Endothelial cell of umbilical vein (primary cell): ENCODE data around the gene PPP1R12A. TPM values are rescaled to one million over a fixed set of nuclear protein-coding genes. Genes with fewer than 3 reads are reported as not detected.
"Not testable (repeated sequence)": the region's sequence is repeated elsewhere in the genome, so short reads cannot be mapped to it uniquely, and the experiment has no call there.

Source experiments
- BruUV-seq: library from RNA; stranded (reverse); fragments of 400-500 nt; replicated peaks from 2 replicates; lab custom pipeline; 2021; lab: Mats Ljungman, UMichigan
- CTCF ChIA-PET: fragments of 300-600, 350-600 bp; sonication (Branson Sonifier 250); formaldehyde crosslinking; loops from one replicate; lab custom pipeline; 2021; ENCODE audit warnings: antibody characterized with exemption, inconsistent platforms; lab: Charles Lee
- POLR2A ChIA-PET: fragments of 300-600, 350-600 bp; sonication (Branson Sonifier 250); formaldehyde crosslinking; loops from one replicate; lab custom pipeline; 2021; ENCODE audit warnings: antibody characterized with exemption, inconsistent platforms; lab: Charles Lee
- DNase-seq: peaks from one replicate; pipeline ENCODE4 v3.0.0-alpha.2; 2011; ENCODE audit warnings: low read depth, low spot score
- FAIRE-seq: peaks from 2 replicates; lab custom pipeline; 2011; peaks lifted over from hg19 to GRCh38; lab: Jason Lieb, UNC
- H2AFZ ChIP-seq: 2 replicates; pipeline ENCODE4 v1.6.0; 2012; ENCODE audit warnings: low read depth, low read length, control low read depth, inconsistent platforms
- H3K27ac ChIP-seq: 2 replicates; pipeline ENCODE4 v1.5.1; 2011; ENCODE audit warnings: low read depth, mild to moderate bottlenecking, control low read depth, low read length, moderate library complexity; ENCODE audit not compliant: insufficient read depth
- H3K27me3 ChIP-seq, 2 experiments: 2 replicates each; pipeline versions ENCODE4 v1.6.0 to v1.6.1; 2011; ENCODE audit warnings: low read length in 2 of 2, mixed read lengths in 1 of 2; ENCODE audit not compliant: control insufficient read depth in 2 of 2, insufficient read depth in 2 of 2
- H3K36me3 ChIP-seq, 2 experiments: 2 replicates in 1 of 2; 3 replicates in 1 of 2; pipeline ENCODE4 v1.5.1; 2011; ENCODE audit warnings: low read length in 2 of 2, mild to moderate bottlenecking in 1 of 2, moderate library complexity in 1 of 2; ENCODE audit not compliant: control insufficient read depth in 2 of 2, insufficient read depth in 2 of 2; ENCODE audit errors: extremely low read depth in 1 of 2
- H3K4me1 ChIP-seq: 3 replicates; pipeline ENCODE4 v1.5.1; 2011; ENCODE audit warnings: mild to moderate bottlenecking, low read length; ENCODE audit not compliant: control insufficient read depth, insufficient read depth; ENCODE audit errors: extremely low read depth
- H3K4me2 ChIP-seq: 2 replicates; pipeline ENCODE4 v1.6.1; 2011; ENCODE audit warnings: low read length, control low read depth, mixed read lengths; ENCODE audit not compliant: insufficient read depth
- H3K4me3 ChIP-seq, 3 experiments: fragments of 200-600 bp in 1 of 3; sonication (generic), shearing (Covaris generic) in 1 of 3; replicated peaks in 1 of 3; 2 replicates each; pipeline ENCODE4 v1.5.1; 2011 to 2016; ENCODE audit warnings: control low read depth in 3 of 3, low read length in 3 of 3, mild to moderate bottlenecking in 2 of 3, inconsistent platforms in 1 of 3, low read depth in 1 of 3, moderate library complexity in 1 of 3; ENCODE audit not compliant: insufficient read depth in 1 of 3
- H3K79me2 ChIP-seq: 2 replicates; pipeline ENCODE4 v1.6.0; 2012; ENCODE audit warnings: low read length, inconsistent platforms; ENCODE audit not compliant: control insufficient read depth, insufficient read depth
- H3K9ac ChIP-seq: replicated peaks from 2 replicates; pipeline ENCODE3; 2011; ENCODE audit warnings: low read length, control low read depth; ENCODE audit not compliant: insufficient read depth; ENCODE audit errors: extremely low read depth
- H3K9me1 ChIP-seq: replicated peaks from 3 replicates; pipeline ENCODE4 v1.6.0; 2011; ENCODE audit warnings: mild to moderate bottlenecking, low read length; ENCODE audit not compliant: control insufficient read depth, insufficient read depth; ENCODE audit errors: extremely low read depth
- H3K9me3 ChIP-seq: replicated peaks from 2 replicates; pipeline ENCODE4 v1.5.1; 2012; ENCODE audit warnings: low read length, inconsistent platforms; ENCODE audit not compliant: control insufficient read depth, insufficient read depth
- H4K20me1 ChIP-seq: replicated peaks from 2 replicates; pipeline ENCODE3; 2011; ENCODE audit warnings: mild to moderate bottlenecking, low read length; ENCODE audit not compliant: control insufficient read depth, insufficient read depth; ENCODE audit errors: extremely low read depth
- MYC ChIP-seq: IDR thresholded peaks from one replicate; pipeline ENCODE4 v1.6.1; 2011; ENCODE audit warnings: mild to moderate bottlenecking, low read depth, low read length
- POLR2A ChIP-seq: IDR thresholded peaks from 2 replicates; pipeline ENCODE4 v1.6.1; 2012; ENCODE audit warnings: low read depth, mild to moderate bottlenecking, control low read depth, low read length
- POLR2AphosphoS5 ChIP-seq: IDR thresholded peaks from 2 replicates; pipeline ENCODE4 v1.6.1; 2012; ENCODE audit warnings: low read depth, mild to moderate bottlenecking, control low read depth, low read length, moderate library complexity; ENCODE audit not compliant: insufficient read depth
- dilution Hi-C: fragments of 300-500 bp; cut with MboI; formaldehyde crosslinking; loops from one replicate; pipeline ENCODE4 v1.15.0; 2019; ENCODE audit warnings: low sequenced_read_pairs; ENCODE audit not compliant: extremely low pct_ligation_motif_present
- intact Hi-C: fragments of 100-400 bp; cut with micrococcal nuclease; formaldehyde crosslinking; loops from one replicate; pipeline ENCODE4 v1.10.0; 2022
- polyA plus RNA-seq, 4 experiments: library from polyadenylated mRNA; depleted of rRNA in 3 of 4; stranded (reverse) in 3 of 4; unstranded in 1 of 4; fragments of >200 nt; gene quantifications; 2 replicates each; pipeline versions ENCODE4 v1.2.1 to v1.2.3, GENCODE V29; 2011 to 2012; ENCODE audit warnings: missing spikeins in 1 of 4
- total RNA-seq: library from RNA; stranded (reverse); gene quantifications from 2 replicates; pipeline ENCODE4 v1.2.3, GENCODE V29; 2021

The PPP1R12A gene
- total and polyA plus RNA-seq, 2 donors (not counting 3 experiments of a cell fraction or from before 2014, with no cell fraction given), result 12.9 to 83.9 TPM

- dilution Hi-C loops (no loop called here), intact Hi-C loops (no loop called here)
- ChIA-PET POLR2A (no interaction called here), CTCF (interaction anchor here (0.7 kb wide), 1 partner anchor 306 kb away, joined by 3 read pairs; no protein-coding TSS in a partner anchor)
- peaks cover 8% of the 10 kb centered on the region for H4K20me1 ChIP-seq
- TF ChIP-seq POLR2A (no peak), POLR2AphosphoS5 (no peak), MYC (no peak)
- no peak overlapping the region for H2AFZ ChIP-seq
- DNase-seq, result no peak
- H3K4me1 ChIP-seq, result peaks cover 17% of the 10 kb centered on the region
- no peak overlapping the region for H3K9ac ChIP-seq
- H3K79me2 ChIP-seq, result peaks cover 89% of the 10 kb centered on the region
- no peak overlapping the region for H3K4me3 ChIP-seq
- no peak overlapping the region for H3K4me2 ChIP-seq
- no peak overlapping the region for H3K27ac ChIP-seq
- no peak for FAIRE-seq
- H3K36me3 ChIP-seq, result no peaks in the 10 kb centered on the region
- no peaks in the 10 kb centered on the region for H3K27me3 ChIP-seq
- no peaks in the 10 kb centered on the region for H3K9me3 ChIP-seq
- H3K9me1 ChIP-seq, result no peaks in the 10 kb centered on the region
- BruUV-seq, result no TSS peak
Observed at GRCh38 chr12:79881351-79881750, 53.5 kb downstream of the PPP1R12A start.

GRCh38 chr12:79878506-79878905 is 56.4 kb downstream of the PPP1R12A start:
- H3K4me1 ChIP-seq, H3K9me3 ChIP-seq, H3K27me3 ChIP-seq, H3K4me2 ChIP-seq, DNase-seq, H3K9ac ChIP-seq, CTCF ChIA-PET, H2AFZ ChIP-seq, intact Hi-C loops, H3K4me3 ChIP-seq, H3K27ac ChIP-seq, FAIRE-seq, H3K36me3 ChIP-seq, H3K9me1 ChIP-seq, POLR2A ChIA-PET, BruUV-seq, dilution Hi-C loops, H4K20me1 ChIP-seq: not testable (repeated sequence)
- H3K79me2 ChIP-seq, result peaks cover 83% of the 10 kb centered on the region
